ENCODE measurements around the gene STX1A.

Gene STX1A

GRCh38 chr7:73706126-73707044, 13.1 kb downstream of the STX1A start:
- DNase-seq: peak; percentile 46 to 56

- DNase-seq: no peak
These were observed 13.9 kb downstream of the STX1A start for GRCh38 chr7:73705551-73705920.

GRCh38 chr7:73704640-73705550, 14.6 kb downstream of the STX1A start:
- no peak for DNase-seq

GRCh38 chr7:73703757-73704639, 15.5 kb downstream of the STX1A start:
- DNase-seq: peak; percentile 43 to 49

DNA sequence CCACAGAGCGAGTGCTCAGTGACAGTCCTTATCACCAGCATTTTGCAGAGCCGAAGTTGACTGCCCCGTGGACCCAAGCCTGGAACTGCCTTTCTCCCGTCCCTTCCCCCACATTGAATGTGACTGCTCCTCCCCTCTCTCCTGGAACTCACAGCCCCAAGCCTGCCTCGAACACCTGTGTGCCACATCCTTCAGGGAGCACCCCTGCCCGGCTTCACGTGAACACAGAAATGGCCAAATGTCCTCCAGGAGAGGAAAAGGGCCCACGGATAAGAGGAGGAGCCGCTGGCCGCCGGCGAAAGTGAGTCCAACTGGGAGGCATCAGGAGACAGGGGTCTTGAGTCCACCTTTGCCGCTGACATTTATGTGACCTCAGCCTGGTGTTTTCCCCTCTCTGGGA, 16.2 kb downstream of the STX1A start:
- no peak for DNase-seq

DNA sequence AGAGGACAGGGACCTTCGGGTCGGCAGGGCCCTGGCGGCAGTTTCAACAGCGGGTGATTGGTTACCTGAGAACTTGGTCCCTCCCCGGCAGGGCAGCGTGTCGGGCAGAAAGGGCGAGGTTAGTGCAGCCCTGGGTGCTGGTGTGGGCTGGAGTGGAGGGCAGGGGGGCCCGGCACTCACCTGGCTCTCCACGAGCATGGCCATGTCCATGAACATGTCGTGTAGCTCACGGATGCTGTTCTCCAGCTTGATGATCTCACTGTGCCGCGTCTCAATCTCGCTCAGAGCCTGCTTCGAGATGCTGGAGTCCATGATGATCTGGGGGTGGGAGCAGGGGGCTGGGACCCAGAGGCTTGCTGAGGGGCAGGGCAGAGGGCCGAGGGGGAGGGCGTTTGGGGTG, 16.8 kb downstream of the STX1A start:
- DNase-seq: no peak

- no peak for DNase-seq
These were observed 17.2 kb downstream of the STX1A start for GRCh38 chr7:73702226-73702625.

- peak; percentile 38 to 52 for DNase-seq
These were observed 18.0 kb downstream of the STX1A start for GRCh38 chr7:73701357-73701995.

GRCh38 chr7:73700581-73701134, 18.8 kb downstream of the STX1A start:
- no peak for DNase-seq

GRCh38 chr7:73700069-73700423, 19.4 kb downstream of the STX1A start:
- DNase-seq: no peak

GRCh38 chr7:73699370-73700068, 19.9 kb downstream of the STX1A start:
- DNase-seq: no peak

- DNase-seq: no peak
These were observed 21.1 kb downstream of the STX1A start for GRCh38 chr7:73698410-73698809.

DNA sequence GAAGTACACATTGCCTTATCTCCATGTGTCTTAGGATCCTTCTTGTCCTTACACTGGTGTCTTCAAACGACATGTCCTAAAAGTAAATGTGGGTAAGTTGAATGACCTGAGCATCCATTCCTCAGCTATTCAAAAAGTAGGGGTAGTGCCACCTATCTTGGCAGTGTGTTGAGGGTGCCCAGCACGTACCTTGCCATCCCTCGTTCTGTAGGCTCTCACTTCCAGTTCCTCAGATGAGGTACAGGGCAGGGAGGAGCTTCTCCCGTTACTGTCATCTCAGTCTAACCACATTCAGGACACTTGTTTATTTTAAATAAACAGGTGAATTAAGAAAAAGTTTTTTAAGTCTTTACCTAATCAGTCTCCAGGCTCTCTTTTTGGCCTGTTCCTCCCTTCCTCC, 23.1 kb downstream of the STX1A start:
- DNase-seq: no peak

DNA sequence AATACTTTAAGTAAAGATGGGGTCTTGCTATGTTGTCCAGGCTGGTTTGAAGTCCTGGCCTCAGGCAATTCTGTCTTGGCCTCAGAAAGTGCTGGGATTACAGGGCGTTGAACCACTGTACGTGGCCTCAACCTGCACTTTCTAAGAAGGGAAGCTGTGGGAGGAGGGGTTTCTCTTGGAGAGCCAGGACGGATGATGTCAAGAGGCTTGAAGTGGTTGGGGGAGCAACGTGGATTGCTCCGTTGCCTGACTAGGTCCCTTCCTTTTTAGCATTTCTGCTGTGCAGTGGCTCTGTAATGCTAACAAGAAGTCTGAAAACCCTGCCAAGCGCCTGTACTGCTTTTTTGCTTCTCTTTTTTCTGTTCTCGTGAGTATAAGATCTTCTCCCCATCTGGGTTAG, 28.8 kb downstream of the STX1A start:
- DNase-seq: no peak

DNA sequence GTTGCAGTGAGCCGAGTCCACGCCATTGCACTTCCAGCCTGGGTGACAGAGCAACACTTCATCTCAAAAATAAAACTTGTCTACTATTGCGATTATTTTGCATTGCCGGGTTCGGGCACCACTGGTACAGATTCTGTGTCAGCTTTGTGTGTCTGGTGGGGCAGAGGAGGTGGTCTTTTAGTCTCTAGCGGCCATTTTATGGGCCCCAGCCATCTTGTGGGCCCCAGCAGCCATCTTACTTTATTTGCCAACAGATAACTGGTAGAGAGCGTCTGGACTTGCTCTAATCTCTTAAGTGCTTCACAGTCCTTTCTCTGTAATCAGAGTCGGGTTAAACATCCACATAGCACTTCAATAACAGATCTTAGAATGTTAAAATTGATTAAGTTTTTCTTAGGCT, 31.2 kb downstream of the STX1A start:
- no peak for DNase-seq

GRCh38 chr7:73685311-73685710, 34.2 kb downstream of the STX1A start:
- DNase-seq: no peak

DNA sequence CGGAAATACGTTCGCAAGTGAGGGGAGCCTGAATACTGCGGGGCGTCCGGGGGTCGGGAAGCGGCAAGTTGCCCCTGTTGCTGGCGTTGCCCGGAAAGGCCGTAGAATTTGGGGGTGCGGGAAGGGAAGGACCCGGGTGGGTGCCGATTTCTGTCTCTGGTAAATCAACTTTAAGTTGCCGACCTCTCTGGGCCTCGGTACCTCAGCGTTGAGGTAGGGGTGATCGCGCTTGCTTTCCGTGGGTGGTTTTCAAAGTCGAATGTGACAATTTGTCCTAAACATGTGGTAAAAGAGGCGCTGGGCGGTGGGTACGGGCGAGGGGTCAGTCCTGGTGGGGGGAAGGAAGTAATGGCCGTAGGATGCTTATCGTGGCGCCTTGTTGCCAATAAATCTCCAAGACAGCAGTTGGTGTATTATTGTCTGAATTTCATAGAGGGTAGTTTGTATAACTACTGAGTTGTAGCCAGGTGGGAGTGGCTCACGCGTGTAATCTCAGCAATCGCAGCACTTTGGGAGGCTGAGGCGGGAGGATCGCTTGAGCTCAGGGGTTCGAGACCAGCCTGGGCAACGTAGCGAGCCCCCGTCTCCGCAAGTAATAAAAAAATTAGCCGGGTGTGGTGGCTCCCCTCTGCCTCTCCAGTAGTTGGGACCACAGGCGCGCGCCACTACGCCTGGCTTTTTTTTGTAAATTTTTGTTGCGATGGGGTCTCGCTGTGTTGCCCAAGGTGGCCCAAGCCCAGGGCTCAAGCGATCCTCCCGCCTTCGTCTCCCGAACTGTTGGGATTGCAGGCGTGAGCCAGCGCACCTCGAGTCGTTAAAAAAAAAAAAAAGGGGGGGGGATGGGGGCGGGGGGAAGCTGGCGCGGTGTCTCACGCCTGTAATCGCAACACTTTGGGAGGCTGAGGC, 35.4 kb downstream of the STX1A start:
- DNase-seq: peak; percentile 17 to 28

DNA sequence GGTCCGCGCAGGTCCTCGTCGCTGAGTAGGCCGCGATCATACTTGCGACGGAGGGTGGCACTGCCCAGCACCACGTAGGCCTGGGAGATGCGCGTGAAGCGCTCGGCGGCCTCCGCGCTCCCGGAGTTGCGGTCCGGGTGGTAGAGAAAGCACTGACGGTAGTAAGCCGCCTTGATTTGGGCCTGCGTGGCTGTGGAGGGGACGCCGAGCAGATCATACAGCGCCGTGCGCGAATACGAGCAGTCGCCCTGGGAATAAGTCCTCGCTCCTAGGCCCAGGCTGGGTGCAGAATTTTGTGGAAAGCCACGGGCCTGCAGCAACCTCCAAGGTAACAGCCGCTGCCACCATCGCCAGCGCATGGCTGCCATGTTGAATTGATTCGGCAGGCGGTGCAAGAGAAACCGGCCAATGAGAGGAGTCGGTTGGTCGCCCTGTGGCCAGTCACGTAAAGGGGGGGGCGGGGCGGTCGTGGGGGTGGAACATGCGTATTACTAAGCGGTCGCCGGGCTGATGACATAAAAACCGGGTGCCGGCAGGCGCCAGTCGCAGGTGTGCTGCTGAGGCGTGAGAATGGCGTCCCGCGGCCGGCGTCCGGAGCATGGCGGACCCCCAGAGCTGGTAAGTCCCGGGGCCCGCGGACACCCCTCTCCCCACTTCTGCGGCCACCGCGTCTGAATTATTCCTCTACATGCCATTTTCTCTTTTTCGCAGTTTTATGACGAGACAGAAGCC, 36.2 kb downstream of the STX1A start, which contains the start of the genes BUD23 and DNAJC30:
BUD23 (plus strand) TSS at position 542 of the 732 bp plus-strand sequence; CDS start at position 571, 29 bp downstream.
DNAJC30 (minus strand) TSS at position 398 of the 732 bp plus-strand sequence; CDS start at position 368, 30 bp downstream.
- DNase-seq: peak; percentile 98

DNA sequence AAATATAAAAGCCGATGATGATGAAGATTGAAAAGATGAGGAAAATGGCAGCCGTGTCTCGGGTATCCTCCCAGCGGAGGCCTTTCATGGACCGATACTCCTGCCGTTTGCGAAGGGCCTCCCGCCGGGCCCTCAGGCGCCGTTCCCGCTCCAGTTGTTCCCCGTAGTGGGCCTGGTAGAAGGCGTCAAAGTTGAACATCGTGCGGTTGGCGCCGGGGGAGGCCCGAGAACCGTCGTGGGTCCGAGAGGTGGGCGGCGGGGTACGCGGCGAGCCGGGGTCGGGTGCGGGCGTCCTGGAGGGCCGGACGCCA, 36.8 kb downstream of the STX1A start:
- no peak for DNase-seq
